GM21447 (cell line): ENCODE results near the gene ZNF544.

Experiments used
- ATAC-seq: cut with Tn5 transposase; IDR thresholded peaks from one replicate; pipeline ENCODE4 v1.9.1; 2021; ENCODE audit not compliant: unreplicated experiment

Gene ZNF544

DNA sequence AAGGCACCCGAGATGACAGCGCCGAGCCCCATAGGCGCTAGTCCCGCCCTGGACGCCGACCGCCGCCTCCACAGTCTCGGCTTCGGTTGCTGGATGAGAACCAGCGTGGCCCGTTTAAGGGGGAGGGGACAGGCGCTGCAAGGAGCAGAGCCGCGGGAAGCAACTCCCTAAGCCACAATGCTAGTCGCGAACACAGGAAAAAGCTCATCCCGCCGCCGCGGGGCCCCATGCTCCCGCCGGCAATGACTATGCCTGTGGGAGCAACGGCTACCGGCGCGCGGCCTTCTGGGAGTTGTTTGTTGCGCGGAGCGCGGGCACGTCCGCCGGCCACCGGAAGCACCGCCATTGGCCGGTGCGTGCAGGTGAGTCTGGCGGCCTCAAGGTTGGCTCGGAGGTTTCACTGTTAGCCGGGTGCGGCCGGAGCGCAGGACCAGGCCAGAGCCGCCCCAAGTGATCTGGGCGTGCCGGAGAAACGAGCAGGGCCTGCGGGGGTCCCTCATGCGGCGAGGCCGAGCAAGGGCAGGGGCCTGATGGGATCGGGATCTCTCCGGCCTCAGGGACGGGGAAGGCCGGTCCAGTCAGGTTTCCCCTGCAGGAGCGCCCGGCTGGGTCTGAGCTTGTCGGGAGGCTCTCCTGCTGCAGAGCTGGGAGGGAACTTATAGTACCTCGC is at the start of gene ZNF544:
Gene ZNF544 (plus strand): TSS at position 330 of the 670 bp plus-strand sequence. CDS start 15,110 bp downstream, outside the sequence.
- ATAC-seq: peak; percentile 84

DNA sequence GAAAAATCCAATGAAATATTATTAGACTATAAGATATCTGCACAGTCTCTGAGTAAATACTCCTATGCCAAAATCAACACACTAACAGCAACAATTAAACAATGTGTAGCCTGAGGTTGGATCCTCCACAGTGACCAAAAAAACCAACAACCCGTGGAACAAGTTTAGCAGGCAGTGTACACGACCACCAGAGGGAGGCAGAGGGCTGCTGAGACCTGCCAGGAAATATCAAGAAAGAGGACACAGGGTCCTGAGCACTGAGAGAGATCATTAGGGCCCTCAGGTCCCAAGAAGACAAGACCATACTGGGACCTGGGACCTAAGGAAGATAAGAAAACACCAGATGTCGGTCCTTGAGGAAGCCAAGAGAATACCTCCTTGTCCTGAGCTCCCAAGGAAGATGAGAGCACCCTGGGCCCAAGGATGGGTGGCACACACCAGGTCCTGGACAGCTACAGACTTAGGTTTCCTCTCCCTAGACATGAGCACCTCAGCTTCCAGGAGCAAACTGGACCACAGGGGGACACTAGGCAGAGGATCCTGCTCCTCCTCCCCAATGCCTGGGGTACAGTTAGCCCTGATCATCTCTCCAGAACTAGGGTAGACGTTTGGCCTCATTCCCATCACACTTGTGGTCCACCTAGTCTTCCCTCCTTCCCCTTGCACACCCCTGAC is 46.7 kb upstream of the ZNF544 start:
- ATAC-seq: peak; percentile 3

DNA sequence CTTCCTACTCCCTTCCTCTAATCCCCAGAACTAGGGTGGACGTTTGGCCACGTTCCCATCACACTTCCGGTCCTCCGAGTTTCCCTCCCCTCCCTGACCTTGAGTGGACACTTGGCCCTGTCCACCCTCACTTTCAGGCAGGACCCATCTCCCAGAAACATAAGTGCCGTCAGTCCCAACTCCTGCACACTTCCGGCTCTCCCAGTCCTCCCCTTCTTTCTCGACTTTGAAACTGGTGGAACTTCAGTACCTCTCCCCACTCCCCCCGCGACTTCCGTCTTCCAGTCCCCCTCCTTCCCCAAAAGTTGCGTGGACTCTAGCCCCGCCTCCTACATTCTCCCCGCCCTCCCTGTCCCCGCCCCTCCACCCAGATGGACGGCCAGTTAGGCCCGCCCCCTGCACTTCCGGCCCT is 46.1 kb upstream of the ZNF544 start:
- peak; percentile 52 for ATAC-seq

DNA sequence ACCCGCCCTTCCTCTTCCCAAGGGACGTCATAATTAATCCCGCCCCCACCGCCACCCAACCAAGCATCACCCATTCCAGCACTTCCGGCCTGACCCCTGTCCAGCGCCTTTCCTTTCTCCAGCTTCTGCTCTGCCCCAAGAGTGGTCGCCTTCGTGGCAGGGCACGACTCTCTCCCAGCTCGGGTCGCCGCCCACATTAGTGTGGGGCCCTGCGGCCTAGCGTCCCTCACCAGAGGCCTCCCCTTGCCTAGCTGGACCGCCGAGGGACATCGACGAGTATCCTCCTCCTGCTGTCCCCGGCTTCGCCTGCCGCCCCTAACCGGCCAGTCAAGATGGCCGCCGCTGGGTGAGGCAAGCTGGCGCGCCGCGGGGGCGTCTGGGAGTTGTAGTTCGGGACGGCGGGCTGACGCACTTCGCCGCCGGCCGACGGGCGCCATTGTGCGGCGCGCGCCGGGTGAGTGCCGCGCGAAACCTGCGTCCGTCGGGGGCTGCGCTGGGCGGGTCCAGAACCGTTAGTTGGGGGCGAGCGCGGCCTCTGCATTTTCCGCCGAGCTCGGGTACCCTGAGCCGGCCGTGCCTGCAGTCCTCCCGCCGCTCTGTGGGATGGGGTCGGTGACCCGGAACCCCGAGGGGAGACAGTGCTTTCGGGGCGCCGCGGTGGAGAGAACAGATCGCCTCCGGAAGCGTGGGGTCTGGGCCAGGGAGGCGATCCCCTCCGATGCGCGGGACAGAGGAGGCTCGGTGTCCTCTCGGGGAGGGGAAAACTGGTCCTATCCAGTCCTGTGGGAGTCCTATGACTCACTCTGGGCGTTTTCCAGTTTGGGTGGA is 45.5 kb upstream of the ZNF544 start, which contains the start of gene ZNF274:
Gene ZNF274 (plus strand): TSS at position 73 of the 828 bp plus-strand sequence. CDS start 905 bp downstream, outside the sequence.
- ATAC-seq: peak; percentile 79

DNA sequence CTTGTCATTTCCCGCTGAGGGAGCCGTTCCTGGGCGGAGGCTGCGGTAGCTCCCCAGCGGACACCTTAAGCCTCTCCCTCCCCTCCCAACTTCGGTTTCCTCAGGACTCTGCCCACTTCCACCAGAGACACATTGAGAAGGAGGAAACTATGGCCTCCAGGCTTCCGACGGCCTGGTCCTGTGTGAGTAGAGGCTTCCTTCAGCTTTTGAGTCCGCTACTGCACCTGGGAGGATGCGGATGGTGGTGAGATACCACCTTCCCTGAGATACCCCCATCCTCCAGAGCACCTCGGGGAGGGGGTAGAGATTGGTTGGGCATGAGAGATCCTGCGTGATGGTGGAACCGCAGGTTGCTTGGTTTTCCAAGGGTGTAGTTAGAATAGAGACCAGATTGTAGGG is 44.9 kb upstream of the ZNF544 start:
- peak; percentile 12 for ATAC-seq

DNA sequence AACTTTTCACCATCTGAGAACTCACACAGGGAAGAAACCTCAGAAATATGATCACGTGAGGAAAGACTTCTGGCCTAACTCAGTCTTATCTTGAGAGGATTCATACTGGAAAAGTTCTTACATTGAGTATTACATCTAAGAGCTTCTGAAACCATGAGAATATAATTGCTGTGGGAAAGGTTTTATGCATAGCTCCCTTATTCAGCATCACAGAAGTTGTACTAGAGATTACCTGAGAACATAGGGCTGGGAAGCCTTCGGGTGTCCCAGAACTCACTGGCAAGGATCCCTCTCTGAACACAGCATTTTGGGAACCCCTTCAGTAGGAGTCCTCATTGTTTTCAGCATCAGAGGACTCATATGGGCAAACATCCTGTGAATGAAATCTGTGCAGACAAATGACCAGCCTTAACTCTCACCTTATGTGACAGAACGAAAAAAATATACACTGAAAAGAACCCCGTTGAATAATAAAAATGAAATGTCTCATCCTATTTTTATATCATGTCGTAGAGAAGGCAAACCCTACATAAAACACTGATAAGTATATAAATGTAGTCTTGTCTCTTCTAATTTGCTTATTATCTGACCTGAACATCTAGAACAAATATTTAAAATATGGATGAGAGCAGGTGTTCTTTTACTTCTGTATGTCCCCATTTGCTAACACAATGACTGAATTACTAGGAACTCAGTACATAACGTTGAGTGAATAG is 31.7 kb upstream of the ZNF544 start:
- ATAC-seq: no peak

DNA sequence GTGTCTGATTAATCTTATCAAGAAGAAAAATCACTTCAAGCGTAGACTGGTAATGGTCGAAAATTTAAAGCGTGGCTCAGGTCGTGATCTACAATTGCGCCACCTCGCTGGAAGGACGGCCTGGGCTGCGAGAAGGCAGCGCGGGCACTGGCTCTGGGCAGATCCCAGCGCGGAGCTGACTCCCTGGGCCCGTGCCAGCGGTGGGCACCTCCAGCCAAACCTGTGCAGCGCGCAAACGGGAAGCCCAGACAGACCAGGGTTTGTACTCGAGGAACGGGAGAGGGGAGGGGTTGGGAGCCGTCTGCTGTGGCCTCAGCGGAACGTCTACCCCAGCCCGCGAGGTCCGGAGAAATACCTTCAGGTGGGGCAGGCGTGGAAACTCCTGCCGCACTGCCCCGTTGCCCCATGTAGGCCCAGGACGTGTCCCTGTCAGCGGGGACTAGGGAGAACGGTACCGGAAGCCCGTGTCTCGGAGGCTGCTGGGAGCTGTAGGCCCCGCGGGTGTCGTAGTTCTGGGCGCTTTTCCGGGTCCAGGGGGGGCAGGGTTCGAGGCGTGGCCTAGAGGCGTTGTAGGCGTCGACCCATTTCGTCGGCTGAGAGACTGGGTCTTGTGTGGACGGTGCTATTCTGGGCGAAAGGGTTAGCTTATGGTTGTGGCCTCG is 24.8 kb upstream of the ZNF544 start:
- ATAC-seq: no peak

DNA sequence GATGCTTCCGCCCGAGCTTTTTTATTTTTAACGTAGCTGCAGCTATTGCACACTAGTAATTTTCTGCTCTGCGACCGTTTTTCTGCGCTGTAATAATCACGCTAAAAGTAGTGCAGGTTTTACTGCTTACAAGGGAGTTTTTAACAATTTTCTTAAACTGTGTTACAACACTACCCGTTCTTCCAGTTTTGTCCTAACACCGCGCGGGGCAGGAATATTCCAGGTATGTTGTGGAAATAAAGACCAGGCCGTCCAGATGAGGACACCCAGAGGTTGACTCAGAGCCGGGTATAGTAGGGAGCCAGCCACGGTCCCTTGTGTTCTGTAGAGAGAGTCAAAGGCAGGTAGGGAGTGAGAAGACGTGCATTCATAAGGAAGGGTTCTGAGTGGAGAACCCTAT is 24.1 kb upstream of the ZNF544 start:
- no peak for ATAC-seq

DNA sequence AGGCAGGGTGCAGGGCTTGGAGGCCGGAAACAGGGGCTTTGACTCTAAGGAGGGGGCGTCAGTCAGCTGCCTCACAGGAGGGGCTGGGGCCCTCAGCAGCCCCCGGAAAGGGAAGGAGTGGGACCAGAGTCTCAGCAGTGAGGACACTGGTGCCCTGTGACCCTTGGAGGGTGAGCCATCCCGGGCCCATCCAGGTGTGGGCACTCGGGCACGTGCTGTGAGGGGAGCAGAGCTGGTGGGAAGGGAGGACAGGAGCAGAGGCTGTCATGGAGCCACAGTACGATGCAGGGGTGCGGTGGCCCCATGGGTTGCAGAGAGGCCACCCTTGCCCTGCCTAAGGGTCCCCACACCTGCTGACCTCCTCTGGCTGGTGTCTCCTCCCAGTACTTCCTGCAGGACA is 19.1 kb upstream of the ZNF544 start:
- ATAC-seq: no peak

DNA sequence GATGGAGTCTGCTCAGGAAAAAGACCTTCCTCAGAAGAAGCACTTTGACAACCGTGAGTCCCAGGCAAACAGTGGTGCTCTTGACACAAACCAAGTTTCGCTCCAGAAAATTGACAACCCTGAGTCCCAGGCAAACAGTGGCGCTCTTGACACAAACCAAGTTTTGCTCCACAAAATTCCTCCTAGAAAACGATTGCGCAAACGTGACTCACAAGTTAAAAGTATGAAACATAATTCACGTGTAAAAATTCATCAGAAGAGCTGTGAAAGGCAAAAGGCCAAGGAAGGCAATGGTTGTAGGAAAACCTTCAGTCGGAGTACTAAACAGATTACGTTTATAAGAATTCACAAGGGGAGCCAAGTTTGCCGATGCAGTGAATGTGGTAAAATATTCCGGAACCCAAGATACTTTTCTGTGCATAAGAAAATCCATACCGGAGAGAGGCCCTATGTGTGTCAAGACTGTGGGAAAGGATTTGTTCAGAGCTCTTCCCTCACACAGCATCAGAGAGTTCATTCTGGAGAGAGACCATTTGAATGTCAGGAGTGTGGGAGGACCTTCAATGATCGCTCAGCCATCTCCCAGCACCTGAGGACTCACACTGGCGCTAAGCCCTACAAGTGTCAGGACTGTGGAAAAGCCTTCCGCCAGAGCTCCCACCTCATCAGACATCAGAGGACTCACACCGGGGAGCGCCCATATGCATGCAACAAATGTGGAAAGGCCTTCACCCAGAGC is 16.2 kb upstream of the ZNF544 start:
- no peak for ATAC-seq

DNA sequence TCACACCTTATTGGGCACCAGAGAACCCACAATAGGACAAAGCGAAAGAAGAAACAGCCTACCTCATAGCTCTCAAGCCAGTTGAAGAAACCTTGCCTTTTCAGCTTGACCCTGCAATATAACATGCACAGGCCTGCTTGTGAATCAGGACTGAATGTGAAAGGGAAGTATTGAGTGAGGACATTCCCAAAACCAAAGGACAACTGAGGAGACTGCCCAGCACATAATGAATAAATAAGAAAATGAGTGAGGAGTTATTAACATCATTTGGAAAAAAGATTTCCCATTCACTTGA is 15.7 kb upstream of the ZNF544 start:
- ATAC-seq: no peak

DNA sequence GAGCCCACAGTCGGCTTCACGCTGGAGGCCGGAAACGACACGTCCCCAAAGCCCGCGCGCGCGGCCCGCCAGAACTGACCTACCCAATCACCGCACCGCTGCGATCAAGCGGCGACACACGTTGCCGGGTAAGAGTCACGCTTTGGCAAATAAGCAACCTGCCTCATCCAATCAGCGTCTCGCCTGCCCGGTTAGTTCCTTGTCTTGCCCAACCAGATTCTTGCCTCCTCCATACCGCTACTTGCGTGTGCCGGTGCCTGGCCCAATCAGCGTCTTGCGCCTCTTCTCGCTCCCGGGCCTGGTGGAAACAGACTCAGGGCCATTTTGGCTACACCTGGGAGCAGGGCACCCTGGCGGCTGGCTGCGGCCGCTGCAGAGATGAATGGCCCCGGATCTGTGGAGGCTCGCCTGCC is 11.6 kb upstream of the ZNF544 start:
- no peak for ATAC-seq

DNA sequence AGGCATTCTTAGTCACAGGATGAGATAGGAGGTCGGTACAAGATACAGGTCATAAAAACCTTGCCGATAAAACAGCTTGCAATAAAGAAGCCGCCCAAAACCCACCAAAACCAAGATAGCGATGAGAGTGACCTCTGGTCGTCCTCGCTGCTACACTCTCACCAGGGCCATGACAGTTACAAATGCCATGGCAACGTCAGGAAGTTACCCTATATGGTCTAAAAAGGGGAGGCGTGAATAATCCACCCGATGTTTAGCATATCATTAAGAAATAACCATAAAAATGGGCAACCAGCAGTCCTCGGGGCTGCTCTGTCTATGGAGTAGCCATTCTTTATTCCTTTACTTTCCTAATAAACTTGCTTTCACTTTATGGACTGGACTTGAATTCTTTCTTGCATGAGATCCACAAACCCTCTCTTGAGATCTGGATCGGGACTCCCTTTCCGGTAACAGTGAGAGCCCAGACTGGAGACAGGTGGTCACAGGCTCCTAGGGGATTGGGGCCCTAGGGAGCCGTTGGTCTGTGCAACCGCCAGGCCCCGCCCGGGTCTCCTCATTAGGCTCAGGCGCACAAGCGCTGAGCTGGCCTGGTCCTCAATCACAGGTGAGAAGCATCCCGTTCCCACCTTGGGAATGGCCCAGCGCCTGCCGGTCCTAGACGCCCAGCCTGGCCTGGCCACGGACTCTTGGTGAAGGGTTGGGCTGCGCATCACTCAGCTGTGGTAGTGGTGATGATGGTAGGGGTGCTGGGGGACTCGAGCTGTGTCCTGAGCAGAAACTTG is 10.9 kb upstream of the ZNF544 start:
- ATAC-seq: no peak

DNA sequence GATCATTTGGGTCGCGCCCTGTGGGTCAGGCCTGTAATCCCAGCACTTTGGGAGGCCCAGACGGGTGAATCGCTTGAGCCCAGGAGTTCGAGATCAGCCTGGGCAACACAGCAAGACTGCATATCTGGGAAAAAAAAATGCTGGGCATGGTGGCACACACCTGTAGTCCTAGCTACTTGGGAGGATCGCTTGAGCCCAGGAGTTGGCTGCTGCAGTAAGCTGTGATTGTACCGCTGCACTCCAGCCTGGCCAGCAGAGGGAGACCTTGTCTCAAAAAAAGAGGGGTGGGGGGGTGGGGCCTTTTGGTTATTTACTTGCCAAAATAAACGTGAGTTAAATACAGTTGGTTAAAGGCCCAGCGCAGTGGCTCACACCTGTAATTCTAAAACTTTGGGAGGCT is 9.8 kb upstream of the ZNF544 start:
- no peak for ATAC-seq

DNA sequence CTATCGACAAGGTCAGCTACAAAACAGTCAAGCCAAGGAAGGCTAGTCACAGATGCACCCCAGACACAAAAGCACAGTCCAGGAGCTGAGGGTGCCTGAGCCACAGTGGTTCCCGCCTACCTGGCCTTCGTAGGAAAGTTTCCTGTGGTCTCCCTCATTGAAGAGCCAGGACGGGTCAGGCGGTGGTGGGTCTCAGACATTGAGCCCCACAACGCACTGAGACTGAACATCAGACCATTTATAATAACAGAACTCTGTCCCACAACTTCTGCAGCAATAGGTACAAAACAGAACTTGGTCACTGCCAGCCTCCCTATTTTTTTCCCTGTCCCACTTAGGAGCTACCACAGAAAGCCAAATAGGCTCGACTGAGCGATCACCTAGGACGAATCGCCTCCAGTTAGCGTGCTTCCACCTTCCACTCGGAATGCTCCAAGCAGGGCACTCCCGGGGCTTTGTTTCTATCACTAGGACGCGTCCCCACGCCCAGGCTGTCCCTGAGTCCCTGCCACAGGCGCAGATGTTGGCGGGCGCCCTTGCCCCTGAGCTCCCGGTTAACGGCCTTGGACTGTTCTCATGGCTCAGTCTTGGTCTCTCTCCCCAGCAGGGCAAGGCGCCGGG is 640 bp upstream of the ZNF544 start:
- no peak for ATAC-seq

DNA sequence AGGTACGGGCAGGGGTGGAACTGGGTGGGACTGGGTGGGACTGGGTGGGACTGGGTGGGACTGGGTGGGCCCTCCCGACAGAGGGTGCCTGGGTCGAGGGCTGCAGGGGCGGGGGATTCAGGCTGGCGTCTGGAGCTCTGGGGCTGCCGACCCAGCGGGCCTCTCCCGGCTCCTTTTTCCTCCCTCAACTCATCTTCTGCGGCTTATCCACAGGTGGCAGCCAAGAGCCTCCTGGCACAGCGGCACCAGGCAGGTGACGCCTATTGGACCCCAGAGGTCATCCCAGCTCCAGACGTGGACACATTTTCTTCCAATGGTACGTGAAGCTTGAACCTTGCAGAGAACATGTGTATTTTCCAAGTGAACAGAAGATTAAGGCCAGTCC is 533 bp downstream of the ZNF544 start:
- no peak for ATAC-seq

DNA sequence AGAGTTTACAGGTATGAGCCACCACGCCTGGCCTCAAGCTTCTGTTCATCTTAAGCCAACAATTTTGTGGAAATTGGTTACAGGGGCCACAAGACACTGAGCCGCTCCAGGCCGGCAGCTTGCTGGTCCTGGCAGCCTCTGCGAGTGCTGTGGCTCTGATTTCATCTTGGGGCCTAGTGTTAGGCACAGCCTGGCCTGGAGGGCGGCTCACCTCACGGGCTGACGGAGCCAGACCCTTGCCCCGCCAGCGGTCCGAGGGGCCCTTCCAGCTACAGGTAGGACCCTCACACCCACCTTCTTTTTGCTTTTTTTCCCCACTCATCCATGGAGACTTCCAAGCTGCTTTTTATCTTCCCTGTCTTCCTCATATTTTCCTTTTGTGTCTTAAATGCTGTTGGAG is 8.6 kb downstream of the ZNF544 start:
- no peak for ATAC-seq

DNA sequence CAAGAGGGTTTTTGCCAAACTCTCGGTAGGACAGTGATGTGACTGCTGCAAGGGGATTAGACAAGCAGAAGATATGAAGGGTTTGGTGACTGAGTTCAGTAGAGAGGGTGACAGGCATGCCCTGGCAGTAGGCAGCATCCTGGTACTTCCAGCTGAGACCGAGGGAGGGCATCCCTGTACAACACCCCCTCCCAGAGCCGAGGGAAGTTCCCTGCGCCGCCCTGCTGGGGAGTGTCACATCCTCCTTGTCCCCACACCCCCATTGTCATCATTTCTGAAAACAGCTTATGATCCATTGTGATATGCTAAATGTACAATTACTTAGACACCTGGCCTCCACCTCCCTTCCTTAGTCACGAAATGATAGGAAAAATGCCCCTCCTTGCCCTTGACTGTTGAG is 14.6 kb downstream of the ZNF544 start:
- ATAC-seq: no peak

DNA sequence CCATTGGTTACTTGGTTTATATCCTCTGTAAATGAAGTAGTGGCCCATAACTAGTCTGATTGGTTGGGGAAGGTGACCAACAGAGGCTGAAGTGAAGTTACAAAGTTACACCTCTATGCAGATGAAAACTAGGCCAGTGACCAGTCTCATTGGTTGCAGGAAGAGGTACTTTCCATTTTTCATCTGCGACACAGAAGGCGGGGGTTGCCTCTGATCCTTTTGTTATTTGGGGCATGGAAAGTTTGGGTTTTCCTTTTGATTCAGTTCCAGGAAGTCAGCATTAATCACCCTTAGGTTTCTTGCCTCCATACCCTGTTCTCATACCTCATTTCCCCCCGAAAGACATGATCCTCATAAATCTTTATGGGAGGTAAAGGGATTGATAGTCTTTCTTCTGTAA is 20.2 kb downstream of the ZNF544 start:
- ATAC-seq: no peak
